T-helper 22 cell (primary cell): ENCODE results near the gene ATP11A.
"Not testable (repeated sequence)": the region's sequence is repeated elsewhere in the genome, so short reads cannot be mapped to it uniquely, and the experiment has no call there.

Experiments
- DNase-seq: peaks from one replicate; pipeline ENCODE4 v3.0.0-alpha.2; 2020; ENCODE audit warnings: low read depth

ATP11A gene

GRCh38 chr13:112692586-112692985, 2.7 kb downstream of the ATP11A start:
- DNase-seq, result no peak

DNA sequence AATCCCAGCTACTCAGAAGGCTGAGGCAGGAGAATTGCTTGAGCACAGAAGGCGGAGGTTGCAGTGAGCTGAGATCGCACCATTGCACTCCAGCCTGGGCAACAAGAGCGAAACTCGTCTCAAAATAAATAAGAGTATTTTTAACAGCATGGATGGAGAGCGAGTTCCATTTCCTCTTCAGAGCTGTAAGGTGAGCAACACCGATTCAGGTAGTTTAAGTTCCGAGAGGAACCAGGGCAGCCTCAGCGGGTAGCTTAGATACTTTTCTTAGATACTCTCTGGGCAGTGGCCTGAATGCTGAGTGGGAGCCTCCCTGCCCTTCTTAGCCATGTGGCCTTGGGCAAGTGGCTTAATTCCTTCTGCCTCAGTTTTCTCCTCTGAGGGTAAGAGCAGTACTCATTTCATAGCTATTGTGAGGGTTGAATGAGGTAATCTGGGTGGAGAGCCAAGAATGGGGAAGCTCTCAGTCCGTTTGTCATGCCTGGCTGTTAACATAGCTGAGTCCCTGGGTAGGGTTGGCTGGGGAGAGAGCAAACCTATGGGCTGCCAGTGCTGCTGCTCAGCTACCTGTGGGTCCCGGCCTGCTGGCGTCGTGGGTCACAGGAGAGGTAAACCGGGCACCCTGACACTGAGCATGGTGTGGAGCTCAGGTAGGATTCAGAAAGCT, 4.1 kb downstream of the ATP11A start:
- no peak for DNase-seq

- no peak for DNase-seq
Measured at GRCh38 chr13:112695121-112695520, 5.3 kb downstream of the ATP11A start.

DNA sequence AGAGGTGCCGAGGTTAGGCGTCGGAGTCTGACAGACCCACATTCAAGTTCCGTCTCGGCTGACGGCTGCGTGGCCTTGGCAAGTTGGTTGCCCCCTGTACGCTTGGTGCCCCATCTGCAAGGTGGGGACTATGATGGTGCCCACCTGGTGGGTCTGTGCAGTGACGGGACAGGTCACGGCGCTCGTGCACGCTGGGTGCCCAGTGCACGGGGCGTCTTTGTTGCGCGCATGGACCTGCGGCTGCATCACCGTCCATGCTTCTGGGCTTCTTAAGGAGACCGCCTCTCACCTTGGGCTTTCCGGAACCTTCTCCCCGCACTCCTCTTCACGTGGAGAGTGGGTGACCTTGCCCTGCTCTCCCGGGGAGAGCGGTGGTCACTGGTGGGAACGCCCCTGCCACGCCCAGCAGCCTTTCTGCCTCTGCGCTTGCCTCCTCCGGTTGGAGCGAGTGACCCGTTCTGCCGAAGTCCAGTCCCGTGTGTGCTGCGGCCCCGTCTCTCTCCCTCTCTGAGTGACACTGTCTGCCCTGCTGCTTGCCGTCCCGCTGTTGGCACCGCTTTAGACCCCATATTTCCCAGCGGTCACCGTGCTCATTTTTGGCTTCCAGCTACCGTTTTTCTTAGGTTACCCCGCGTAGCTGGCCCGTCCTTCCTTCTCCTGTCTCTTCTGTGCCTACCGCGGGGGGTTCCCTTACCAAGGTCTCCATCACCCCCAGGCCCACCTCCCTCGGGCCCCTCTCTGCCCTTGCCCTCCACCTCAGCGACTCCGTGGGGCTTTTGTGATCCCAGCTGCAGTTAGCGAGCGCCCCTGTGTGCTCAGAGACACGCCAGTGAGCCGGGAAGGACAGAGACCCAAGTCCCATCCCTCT, 6.4 kb downstream of the ATP11A start:
- no peak for DNase-seq

DNA sequence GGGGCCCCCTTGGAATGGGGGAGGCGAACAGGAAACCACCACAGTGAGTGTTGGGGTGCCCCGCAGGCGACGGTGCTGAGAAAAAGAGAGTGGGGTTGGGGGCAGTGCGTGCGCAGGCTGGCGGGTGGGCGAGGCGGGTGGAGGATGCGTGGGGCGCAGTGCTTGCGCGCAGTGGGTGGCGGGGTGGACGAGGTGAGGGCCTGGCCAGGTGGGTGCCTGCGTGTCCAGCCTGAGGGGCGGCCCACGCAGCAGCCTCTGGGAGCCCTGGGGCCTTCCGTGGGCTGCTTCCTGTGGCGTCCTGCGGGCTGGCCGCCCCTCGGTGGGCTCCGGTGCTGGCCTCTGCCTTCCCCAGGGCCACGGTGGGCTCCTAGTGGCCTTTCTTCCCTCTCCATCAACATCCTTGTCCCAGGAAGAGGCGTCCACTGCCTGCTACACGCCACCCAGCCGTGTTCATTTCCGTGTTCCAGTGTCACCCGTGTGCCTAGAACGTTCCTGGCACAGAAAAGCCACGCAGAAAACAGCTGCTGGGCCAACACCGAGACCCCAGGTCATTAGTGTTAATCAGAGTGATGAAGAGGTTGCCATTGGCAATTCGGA, 7.1 kb downstream of the ATP11A start:
- DNase-seq, result no peak

DNA sequence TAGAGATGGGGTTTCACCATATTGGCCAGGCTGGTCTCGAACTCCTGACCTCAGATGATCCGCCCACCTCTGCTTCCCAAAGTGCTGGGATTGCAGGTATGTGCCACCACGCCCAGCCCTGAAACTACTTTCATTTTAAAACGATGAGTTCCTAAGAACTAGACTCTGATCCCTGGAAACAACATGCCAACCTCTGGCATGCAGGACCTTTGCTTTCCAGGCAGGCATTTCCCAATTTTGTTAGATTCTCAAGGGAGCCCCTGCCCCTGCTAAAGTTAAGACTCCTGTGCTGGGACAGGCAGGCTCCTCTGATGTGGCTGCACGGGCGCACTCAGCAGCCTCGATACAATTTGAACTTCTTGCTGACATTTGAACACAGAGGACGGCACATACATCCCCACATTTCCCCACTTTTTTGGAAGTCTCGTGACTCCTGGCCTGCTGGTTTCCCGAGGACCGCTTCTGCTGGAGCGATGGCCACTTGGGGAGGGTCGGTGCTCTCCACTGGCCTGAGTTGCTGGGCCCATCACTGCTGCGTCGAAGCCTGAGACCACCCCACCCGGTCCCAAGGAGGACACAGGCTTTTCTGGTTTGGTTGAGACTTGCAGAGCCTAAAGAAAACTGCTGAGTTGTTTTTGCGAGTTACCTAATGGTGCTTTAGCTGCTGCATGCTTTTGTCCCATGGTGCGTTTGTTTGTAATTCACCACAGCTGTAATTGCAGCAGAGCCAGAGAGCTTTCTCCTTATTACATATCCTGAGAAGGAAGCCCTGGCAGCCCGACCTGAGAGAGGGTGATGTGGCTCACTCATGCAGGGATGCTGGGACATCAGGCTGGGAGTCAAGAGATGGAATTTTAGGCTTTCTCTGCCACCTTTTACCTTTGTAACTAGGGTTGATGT, 8.2 kb downstream of the ATP11A start:
- DNase-seq, result no peak

GRCh38 chr13:112699322-112699918, 9.6 kb downstream of the ATP11A start:
- no peak for DNase-seq

DNA sequence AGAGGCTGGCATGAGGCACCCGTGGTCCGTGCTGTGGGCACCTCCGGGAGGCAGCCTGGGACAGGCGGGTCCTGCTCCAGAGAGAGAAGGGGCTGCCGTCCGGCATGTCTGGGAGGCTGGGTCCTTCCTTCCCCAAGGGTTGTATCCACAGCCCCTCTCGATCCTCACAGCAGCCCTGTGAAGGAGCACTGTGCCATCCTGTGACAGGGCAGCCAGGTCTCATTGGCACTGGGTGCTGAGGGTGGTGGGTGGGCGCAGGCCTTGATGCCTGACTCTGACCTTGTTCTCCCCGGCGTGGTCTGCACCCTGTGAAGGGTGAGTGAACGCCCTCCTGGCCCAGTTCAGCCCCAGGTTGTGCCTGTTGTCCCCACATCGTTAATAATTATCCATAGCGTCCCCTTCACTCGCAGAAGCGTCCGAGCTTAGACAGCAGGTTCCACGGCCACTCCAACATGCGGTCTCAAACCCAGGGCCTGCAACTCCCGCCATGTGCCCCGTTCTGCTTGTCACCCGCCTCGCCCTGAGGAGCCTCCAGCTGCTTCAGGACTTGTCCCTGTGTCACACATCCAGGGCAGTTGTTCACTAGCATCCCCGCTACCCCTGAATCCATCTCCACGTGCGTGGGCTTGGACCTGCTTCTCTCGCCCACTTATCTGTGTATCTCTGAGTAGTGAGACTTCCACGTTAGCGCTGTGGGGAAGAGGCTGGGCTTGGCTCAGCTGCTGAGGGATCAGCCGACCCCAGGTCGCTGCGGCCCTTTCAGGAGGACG, 10.6 kb downstream of the ATP11A start:
- no peak for DNase-seq

- DNase-seq, result no peak
Measured at GRCh38 chr13:112702341-112702985, 12.6 kb downstream of the ATP11A start.

GRCh38 chr13:112702986-112703379, 13.1 kb downstream of the ATP11A start:
- DNase-seq, result no peak

DNA sequence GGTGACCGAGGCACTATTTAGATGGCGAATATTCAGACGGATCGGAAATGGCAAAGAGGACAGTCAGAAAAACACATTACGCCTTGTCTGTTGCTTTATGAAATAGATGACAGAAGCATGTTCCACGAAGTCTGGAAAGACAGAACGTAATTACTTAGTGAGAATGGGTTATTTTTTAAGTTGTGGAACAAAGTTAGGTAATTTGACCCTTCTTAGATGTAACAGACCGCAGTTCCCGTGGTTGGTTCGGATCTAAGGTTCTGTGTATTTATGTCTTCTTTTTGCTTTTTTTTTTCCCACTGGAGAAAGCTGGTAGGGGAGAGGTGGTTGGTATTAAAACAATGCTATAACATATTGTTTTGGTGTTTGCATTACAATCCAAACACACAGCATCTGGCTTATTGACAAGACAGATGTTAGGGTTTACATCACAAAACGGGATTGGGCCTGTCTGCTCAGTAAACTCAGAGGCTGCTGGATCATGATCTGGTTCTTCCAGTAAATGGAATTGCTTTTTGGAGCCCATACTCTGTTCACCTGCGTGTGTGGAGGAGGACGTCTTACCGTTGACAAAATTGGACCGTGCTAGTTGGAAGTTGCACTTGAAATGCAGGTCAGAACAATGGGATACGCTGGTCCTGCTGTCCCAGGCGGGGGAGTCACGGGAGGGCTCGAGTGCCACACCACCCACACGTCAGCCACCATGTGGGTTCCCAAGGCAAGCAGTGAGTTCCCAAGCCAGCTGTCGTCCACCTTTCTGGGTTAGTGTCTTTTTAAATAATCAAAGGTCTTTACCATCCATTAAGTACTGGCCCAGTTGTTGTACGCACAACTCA, 13.8 kb downstream of the ATP11A start:
- no peak for DNase-seq

- no peak for DNase-seq
Measured at GRCh38 chr13:112704308-112705145, 14.7 kb downstream of the ATP11A start.

- no peak for DNase-seq
Measured at GRCh38 chr13:112705286-112705685, 15.4 kb downstream of the ATP11A start.

- no peak for DNase-seq
Measured at GRCh38 chr13:112706171-112706570, 16.3 kb downstream of the ATP11A start.

DNA sequence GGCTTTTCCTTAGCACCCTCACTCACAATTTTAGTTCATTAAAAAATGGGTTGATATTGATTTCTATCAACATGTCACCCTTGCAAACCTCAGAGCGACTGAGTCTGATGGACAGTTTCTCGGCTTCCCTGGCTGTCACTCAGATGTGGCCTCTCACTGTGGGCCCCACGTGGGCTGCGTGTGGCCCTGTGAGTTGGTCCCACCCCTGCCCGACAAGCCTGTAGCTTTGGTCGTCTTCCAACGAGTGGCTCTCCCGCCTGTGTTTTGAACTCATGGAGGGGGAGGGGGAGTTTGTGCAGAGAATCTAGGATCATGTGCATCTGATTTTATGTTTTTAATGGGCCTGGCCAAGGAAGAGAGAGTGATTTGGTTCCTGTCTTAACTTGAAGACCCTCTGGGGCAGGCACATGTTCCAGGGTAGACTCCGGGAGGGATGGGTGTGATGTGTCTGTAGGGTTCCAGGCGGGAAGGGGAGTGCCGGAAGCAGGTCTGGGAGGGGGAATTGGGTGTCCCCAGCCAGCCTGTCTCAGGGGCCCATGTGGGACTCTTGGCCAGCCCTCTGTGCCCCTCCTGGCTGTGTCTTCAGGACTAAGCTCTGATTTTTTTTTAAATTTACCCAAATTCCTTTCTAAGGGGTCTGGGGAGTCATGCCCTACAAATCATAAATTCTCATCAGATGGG, 18.9 kb downstream of the ATP11A start:
- DNase-seq, result no peak

GRCh38 chr13:112709316-112709715, 19.5 kb downstream of the ATP11A start:
- not testable (repeated sequence) for DNase-seq

DNA sequence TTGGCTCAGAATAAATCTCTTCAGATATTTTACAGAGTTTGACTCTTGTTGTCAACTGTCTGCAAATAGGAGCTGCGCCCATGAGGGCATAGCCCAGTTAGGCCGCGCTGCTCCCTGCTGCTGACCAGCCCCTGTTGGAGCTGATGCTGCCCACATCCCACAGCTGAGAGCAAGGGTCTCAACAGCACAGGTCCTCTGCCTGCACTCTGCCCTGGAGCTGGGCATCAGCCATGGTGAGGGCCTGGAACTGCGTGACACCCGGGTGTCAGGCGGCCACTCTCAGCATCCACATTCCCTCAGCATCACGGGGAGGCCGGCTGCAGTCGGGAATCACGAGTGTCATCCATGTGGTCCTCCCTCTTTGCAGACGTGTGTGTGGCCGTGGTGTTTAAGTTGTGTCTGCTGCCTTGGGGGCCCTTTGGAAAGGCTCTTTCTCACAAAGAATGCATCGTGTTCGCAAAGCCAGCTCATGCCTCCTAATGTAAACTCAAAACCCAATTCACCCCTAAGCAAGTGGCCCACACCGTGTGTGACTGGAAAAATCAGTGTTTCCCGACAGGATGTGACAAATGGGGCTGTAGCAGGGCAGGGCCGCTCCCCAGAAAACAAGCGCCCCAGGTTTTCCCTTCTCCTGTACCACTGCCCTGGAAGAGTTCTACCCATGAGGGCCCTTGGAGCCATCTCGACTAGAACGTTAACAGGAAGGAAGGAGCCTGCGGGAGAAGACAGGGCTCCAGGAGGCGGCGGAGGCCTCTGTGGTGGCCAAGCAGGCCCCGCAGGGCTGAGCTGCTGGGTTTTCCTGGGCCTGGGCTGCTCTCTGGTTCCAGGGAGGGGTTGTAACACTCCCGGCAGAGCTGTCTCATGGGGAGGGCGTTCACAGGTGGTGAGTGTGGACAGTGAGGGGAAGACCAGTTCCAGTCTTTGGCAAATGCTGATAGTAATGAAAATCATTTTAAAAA, 20.3 kb downstream of the ATP11A start:
- no peak for DNase-seq
